GM23338 (cell line): ENCODE data around the gene WWP2.

Experiments
- CREB1 ChIP-seq: fragments of 250-450 bp; sonication (Bioruptor Pico); IDR thresholded peaks from 2 replicates; pipeline ENCODE4 v1.5.0; 2020; ENCODE audit warnings: low read depth, mild to moderate bottlenecking, moderate library complexity
- EZH2 ChIP-seq: fragments of 200-600 bp; sonication (generic); IDR thresholded peaks from one replicate; pipeline ENCODE4 v1.8.0; 2017; ENCODE audit warnings: antibody characterized with exemption, mild to moderate bottlenecking, low read depth; ENCODE audit not compliant: unreplicated experiment
- EZH2phosphoT487 ChIP-seq: fragments of 200-600 bp; sonication (generic); IDR thresholded peaks from one replicate; pipeline ENCODE4 v1.8.1; 2018; ENCODE audit warnings: antibody characterized with exemption; ENCODE audit not compliant: unreplicated experiment
- JUNB ChIP-seq: IDR thresholded peaks from one replicate; pipeline ENCODE4 v1.6.1; 2016; ENCODE audit warnings: antibody characterized with exemption; ENCODE audit not compliant: unreplicated experiment
- POLR2AphosphoS5 ChIP-seq: IDR thresholded peaks from 2 replicates; pipeline ENCODE4 v1.6.1; 2016; ENCODE audit warnings: antibody characterized with exemption, low read depth
- STAT1 ChIP-seq: IDR thresholded peaks from one replicate; pipeline ENCODE4 v1.6.1; 2016; ENCODE audit warnings: antibody characterized with exemption; ENCODE audit not compliant: unreplicated experiment
- ZNF114 ChIP-seq: fragments of 250-450 bp; sonication (Bioruptor Pico); IDR thresholded peaks from 2 replicates; pipeline ENCODE4 v1.5.0; 2020; ENCODE audit warnings: mild to moderate bottlenecking, moderate library complexity
- TF ChIP-seq, protein P1 (sequence below), 2 experiments: fragments of 200-600 bp in 1 of 2; sonication (generic) in 1 of 2; conservative IDR thresholded peaks; 2 replicates each; pipeline versions ENCODE4 v1.5.1 to v1.6.1; 2016 to 2017; ENCODE audit warnings: antibody characterized with exemption in 2 of 2, low read depth in 2 of 2, mild to moderate bottlenecking in 2 of 2, moderate library complexity in 1 of 2
- TF ChIP-seq, protein P2 (sequence below): IDR thresholded peaks from one replicate; pipeline ENCODE4 v1.6.1; 2018; ENCODE audit warnings: antibody characterized with exemption; ENCODE audit not compliant: unreplicated experiment
- TF ChIP-seq, protein P3 (sequence below): IDR thresholded peaks from 2 replicates; pipeline ENCODE4 v1.6.1; 2016; ENCODE audit warnings: antibody characterized with exemption
- TF ChIP-seq, protein P4 (sequence below): fragments of 250-450 bp; sonication (Bioruptor Pico); IDR thresholded peaks from 2 replicates; pipeline ENCODE4 v1.5.0; 2020; ENCODE audit warnings: mild to moderate bottlenecking, moderate library complexity

DNA sequence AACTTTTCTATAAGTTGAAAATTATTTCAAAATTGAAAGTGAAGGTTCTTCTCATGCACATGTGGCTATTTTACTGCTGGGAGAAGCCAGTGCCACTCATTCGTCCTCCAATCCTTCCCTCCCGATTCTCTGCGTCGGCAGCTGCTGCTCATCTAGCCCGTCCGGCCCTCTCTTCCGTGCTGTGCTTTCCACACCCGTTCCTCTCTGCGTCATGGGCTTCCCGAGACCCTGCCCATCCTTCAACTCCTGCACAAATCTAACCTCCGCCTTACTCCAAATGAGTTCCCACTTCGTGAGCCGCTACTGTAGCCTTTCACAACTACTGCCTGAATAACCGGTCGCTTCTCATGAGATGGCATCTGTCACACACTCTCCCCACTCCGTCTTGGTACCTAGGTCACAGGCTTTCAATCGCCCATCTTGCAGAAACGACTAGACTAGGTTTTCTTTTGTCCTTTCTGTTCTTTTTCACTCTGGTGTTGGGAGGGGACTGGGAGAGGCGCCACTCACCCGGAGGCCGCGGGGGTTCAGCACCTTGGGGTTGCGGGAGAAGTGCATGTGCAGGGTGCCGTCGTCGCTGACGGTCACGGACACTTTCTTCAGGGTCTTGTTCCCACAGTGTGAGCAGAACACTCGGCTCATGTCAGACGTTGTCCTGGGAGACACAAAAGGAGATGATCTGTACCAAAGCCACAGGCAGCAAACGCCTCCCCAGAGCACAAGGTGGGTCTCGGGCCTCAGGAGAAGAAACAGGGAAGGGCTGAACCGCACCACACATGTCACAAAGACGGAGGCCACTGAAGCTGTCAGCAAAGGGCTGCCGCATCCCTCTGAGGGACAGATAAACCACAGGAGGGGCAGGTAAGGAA is 17.5 kb upstream of the WWP2 start:
- TF ChIP-seq, protein P1, sequence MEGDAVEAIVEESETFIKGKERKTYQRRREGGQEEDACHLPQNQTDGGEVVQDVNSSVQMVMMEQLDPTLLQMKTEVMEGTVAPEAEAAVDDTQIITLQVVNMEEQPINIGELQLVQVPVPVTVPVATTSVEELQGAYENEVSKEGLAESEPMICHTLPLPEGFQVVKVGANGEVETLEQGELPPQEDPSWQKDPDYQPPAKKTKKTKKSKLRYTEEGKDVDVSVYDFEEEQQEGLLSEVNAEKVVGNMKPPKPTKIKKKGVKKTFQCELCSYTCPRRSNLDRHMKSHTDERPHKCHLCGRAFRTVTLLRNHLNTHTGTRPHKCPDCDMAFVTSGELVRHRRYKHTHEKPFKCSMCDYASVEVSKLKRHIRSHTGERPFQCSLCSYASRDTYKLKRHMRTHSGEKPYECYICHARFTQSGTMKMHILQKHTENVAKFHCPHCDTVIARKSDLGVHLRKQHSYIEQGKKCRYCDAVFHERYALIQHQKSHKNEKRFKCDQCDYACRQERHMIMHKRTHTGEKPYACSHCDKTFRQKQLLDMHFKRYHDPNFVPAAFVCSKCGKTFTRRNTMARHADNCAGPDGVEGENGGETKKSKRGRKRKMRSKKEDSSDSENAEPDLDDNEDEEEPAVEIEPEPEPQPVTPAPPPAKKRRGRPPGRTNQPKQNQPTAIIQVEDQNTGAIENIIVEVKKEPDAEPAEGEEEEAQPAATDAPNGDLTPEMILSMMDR (conservative IDR thresholded peaks at IDR 0.05; ENCODE audit: low read depth in 2 of 2): no peak
- TF ChIP-seq EZH2phosphoT487: no peak
- TF ChIP-seq POLR2AphosphoS5: no peak
- no peak for TF ChIP-seq EZH2
- no peak for TF ChIP-seq CREB1 (CRISPR knock-in tag)
- TF ChIP-seq, protein P2, sequence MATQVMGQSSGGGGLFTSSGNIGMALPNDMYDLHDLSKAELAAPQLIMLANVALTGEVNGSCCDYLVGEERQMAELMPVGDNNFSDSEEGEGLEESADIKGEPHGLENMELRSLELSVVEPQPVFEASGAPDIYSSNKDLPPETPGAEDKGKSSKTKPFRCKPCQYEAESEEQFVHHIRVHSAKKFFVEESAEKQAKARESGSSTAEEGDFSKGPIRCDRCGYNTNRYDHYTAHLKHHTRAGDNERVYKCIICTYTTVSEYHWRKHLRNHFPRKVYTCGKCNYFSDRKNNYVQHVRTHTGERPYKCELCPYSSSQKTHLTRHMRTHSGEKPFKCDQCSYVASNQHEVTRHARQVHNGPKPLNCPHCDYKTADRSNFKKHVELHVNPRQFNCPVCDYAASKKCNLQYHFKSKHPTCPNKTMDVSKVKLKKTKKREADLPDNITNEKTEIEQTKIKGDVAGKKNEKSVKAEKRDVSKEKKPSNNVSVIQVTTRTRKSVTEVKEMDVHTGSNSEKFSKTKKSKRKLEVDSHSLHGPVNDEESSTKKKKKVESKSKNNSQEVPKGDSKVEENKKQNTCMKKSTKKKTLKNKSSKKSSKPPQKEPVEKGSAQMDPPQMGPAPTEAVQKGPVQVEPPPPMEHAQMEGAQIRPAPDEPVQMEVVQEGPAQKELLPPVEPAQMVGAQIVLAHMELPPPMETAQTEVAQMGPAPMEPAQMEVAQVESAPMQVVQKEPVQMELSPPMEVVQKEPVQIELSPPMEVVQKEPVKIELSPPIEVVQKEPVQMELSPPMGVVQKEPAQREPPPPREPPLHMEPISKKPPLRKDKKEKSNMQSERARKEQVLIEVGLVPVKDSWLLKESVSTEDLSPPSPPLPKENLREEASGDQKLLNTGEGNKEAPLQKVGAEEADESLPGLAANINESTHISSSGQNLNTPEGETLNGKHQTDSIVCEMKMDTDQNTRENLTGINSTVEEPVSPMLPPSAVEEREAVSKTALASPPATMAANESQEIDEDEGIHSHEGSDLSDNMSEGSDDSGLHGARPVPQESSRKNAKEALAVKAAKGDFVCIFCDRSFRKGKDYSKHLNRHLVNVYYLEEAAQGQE: no peak
- TF ChIP-seq JUNB: no peak
- TF ChIP-seq, protein P3, sequence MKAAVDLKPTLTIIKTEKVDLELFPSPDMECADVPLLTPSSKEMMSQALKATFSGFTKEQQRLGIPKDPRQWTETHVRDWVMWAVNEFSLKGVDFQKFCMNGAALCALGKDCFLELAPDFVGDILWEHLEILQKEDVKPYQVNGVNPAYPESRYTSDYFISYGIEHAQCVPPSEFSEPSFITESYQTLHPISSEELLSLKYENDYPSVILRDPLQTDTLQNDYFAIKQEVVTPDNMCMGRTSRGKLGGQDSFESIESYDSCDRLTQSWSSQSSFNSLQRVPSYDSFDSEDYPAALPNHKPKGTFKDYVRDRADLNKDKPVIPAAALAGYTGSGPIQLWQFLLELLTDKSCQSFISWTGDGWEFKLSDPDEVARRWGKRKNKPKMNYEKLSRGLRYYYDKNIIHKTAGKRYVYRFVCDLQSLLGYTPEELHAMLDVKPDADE: no peak
- TF ChIP-seq ZNF114: no peak
- no peak for TF ChIP-seq STAT1
- TF ChIP-seq, protein P4, sequence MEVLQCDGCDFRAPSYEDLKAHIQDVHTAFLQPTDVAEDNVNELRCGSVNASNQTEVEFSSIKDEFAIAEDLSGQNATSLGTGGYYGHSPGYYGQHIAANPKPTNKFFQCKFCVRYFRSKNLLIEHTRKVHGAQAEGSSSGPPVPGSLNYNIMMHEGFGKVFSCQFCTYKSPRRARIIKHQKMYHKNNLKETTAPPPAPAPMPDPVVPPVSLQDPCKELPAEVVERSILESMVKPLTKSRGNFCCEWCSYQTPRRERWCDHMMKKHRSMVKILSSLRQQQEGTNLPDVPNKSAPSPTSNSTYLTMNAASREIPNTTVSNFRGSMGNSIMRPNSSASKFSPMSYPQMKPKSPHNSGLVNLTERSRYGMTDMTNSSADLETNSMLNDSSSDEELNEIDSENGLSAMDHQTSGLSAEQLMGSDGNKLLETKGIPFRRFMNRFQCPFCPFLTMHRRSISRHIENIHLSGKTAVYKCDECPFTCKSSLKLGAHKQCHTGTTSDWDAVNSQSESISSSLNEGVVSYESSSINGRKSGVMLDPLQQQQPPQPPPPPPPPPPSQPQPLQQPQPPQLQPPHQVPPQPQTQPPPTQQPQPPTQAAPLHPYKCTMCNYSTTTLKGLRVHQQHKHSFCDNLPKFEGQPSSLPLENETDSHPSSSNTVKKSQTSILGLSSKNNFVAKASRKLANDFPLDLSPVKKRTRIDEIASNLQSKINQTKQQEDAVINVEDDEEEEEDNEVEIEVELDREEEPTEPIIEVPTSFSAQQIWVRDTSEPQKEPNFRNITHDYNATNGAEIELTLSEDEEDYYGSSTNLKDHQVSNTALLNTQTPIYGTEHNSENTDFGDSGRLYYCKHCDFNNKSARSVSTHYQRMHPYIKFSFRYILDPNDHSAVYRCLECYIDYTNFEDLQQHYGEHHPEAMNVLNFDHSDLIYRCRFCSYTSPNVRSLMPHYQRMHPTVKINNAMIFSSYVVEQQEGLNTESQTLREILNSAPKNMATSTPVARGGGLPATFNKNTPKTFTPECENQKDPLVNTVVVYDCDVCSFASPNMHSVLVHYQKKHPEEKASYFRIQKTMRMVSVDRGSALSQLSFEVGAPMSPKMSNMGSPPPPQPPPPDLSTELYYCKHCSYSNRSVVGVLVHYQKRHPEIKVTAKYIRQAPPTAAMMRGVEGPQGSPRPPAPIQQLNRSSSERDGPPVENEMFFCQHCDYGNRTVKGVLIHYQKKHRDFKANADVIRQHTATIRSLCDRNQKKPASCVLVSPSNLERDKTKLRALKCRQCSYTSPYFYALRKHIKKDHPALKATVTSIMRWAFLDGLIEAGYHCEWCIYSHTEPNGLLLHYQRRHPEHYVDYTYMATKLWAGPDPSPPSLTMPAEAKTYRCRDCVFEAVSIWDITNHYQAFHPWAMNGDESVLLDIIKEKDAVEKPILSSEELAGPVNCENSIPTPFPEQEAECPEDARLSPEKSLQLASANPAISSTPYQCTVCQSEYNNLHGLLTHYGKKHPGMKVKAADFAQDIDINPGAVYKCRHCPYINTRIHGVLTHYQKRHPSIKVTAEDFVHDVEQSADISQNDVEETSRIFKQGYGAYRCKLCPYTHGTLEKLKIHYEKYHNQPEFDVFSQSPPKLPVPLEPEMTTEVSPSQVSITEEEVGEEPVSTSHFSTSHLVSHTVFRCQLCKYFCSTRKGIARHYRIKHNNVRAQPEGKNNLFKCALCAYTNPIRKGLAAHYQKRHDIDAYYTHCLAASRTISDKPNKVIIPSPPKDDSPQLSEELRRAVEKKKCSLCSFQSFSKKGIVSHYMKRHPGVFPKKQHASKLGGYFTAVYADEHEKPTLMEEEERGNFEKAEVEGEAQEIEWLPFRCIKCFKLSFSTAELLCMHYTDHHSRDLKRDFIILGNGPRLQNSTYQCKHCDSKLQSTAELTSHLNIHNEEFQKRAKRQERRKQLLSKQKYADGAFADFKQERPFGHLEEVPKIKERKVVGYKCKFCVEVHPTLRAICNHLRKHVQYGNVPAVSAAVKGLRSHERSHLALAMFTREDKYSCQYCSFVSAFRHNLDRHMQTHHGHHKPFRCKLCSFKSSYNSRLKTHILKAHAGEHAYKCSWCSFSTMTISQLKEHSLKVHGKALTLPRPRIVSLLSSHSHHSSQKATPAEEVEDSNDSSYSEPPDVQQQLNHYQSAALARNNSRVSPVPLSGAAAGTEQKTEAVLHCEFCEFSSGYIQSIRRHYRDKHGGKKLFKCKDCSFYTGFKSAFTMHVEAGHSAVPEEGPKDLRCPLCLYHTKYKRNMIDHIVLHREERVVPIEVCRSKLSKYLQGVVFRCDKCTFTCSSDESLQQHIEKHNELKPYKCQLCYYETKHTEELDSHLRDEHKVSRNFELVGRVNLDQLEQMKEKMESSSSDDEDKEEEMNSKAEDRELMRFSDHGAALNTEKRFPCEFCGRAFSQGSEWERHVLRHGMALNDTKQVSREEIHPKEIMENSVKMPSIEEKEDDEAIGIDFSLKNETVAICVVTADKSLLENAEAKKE (CRISPR knock-in tag): no peak
